HEK293 (cell line): ENCODE measurements around the gene GIPC1.

Experiments
- CTCF ChIA-PET: fragments of 350-600 bp; formaldehyde crosslinking; extraction: SDS; loops from one replicate; lab custom pipeline; 2021; ENCODE audit warnings: antibody characterized with exemption; lab: Yijun Ruan, JAX
- POLR2A ChIA-PET: fragments of 300-600 bp; formaldehyde crosslinking; extraction: SDS; loops from one replicate; lab custom pipeline; 2020; ENCODE audit warnings: antibody characterized with exemption, inconsistent platforms; lab: Yijun Ruan, JAX
- H3K27ac ChIP-seq: fragments of 200-500 bp; sonication (Bioruptor generic); 2 replicates; pipeline ENCODE4 v1.5.1; 2014; ENCODE audit warnings: low read depth, low read length, control low read depth, inconsistent platforms; ENCODE audit errors: extremely low read depth
- H3K36me3 ChIP-seq, 2 experiments: fragments of 200-500 bp in 1 of 2; sonication (Bioruptor generic) in 1 of 2; 1 replicate in 1 of 2; 2 replicates in 1 of 2; pipeline ENCODE4 v1.5.1; 2014 to 2017; ENCODE audit warnings: inconsistent platforms in 2 of 2, low read length in 2 of 2; ENCODE audit not compliant: control insufficient read depth in 2 of 2, insufficient read depth in 1 of 2
- H3K4me1 ChIP-seq: fragments of 200-500 bp; sonication (Bioruptor generic); 2 replicates; pipeline ENCODE4 v1.5.1; 2014; ENCODE audit warnings: mild to moderate bottlenecking, low read length, inconsistent platforms; ENCODE audit not compliant: control insufficient read depth, insufficient read depth
- H3K4me3 ChIP-seq: 2 replicates; pipeline ENCODE4 v1.5.1; 2011; ENCODE audit warnings: low read depth, mild to moderate bottlenecking, control low read depth, low read length, moderate library complexity
- H3K9me3 ChIP-seq: fragments of 200-500 bp; sonication (Bioruptor generic); 2 replicates; pipeline ENCODE4 v1.5.1; 2014; ENCODE audit warnings: low read depth, low read length, inconsistent platforms; ENCODE audit not compliant: control insufficient read depth, insufficient read depth
- GLIS1 ChIP-seq: fragments of 450-650 bp; formaldehyde crosslinking; IDR thresholded peaks from 2 replicates; pipeline ENCODE4 v1.5.1; 2016; ENCODE audit warnings: missing biosample characterization, missing genetic modification characterization
- KLF8 ChIP-seq: fragments of 450-650 bp; formaldehyde crosslinking; IDR thresholded peaks from 2 replicates; pipeline ENCODE4 v1.5.1; 2016; ENCODE audit warnings: missing biosample characterization, missing genetic modification characterization
- OVOL3 ChIP-seq: fragments of 450-650 bp; formaldehyde crosslinking; IDR thresholded peaks from 2 replicates; pipeline ENCODE4 v1.5.1; 2016; ENCODE audit warnings: missing biosample characterization, missing genetic modification characterization
- REPIN1 ChIP-seq: fragments of 450-650 bp; formaldehyde crosslinking; IDR thresholded peaks from 2 replicates; pipeline ENCODE4 v1.5.1; 2017; ENCODE audit warnings: missing biosample characterization, missing genetic modification characterization, low read depth
- SP3 ChIP-seq: fragments of 450-650 bp; formaldehyde crosslinking; IDR thresholded peaks from 2 replicates; pipeline ENCODE4 v1.5.1; 2016; ENCODE audit warnings: missing biosample characterization, missing genetic modification characterization
- SP7 ChIP-seq: fragments of 450-650 bp; formaldehyde crosslinking; IDR thresholded peaks from 2 replicates; pipeline ENCODE4 v1.5.1; 2016; ENCODE audit warnings: missing biosample characterization, missing genetic modification characterization
- ZBTB17 ChIP-seq: fragments of 450-650 bp; formaldehyde crosslinking; IDR thresholded peaks from 2 replicates; pipeline ENCODE4 v1.5.1; 2016; ENCODE audit warnings: missing biosample characterization, missing genetic modification characterization
- ZBTB44 ChIP-seq: fragments of 450-650 bp; IDR thresholded peaks from 2 replicates; pipeline ENCODE4 v1.5.1; 2018; ENCODE audit warnings: missing biosample characterization, mild to moderate bottlenecking, missing genetic modification characterization
- ZBTB48 ChIP-seq: fragments of 450-650 bp; formaldehyde crosslinking; IDR thresholded peaks from 2 replicates; pipeline ENCODE4 v1.5.1; 2016; ENCODE audit warnings: missing biosample characterization, missing genetic modification characterization
- ZBTB7A ChIP-seq: fragments of 450-650 bp; formaldehyde crosslinking; IDR thresholded peaks from 2 replicates; pipeline ENCODE4 v1.5.1; 2016; ENCODE audit warnings: low read depth, missing biosample characterization, missing genetic modification characterization
- ZBTB8A ChIP-seq: fragments of 450-650 bp; formaldehyde crosslinking; IDR thresholded peaks from 2 replicates; pipeline ENCODE4 v1.5.1; 2016; ENCODE audit warnings: missing biosample characterization, missing genetic modification characterization
- ZFP3 ChIP-seq: fragments of 450-650 bp; formaldehyde crosslinking; IDR thresholded peaks from 2 replicates; pipeline ENCODE4 v1.5.1; 2016; ENCODE audit warnings: low read depth, missing biosample characterization, missing genetic modification characterization
- ZNF114 ChIP-seq: fragments of 450-650 bp; formaldehyde crosslinking; IDR thresholded peaks from 2 replicates; pipeline ENCODE4 v1.5.0; 2017; ENCODE audit warnings: missing biosample characterization, missing genetic modification characterization
- ZNF19 ChIP-seq: fragments of 450-650 bp; formaldehyde crosslinking; IDR thresholded peaks from 2 replicates; pipeline ENCODE4; 2016; ENCODE audit warnings: missing biosample characterization, missing genetic modification characterization, low read depth
- ZNF274 ChIP-seq, 2 experiments: fragments of 200-500 bp in 1 of 2; fragments of 450-650 bp in 1 of 2; sonication (Bioruptor generic) in 1 of 2; formaldehyde crosslinking in 1 of 2; IDR thresholded peaks; 2 replicates each; pipeline versions ENCODE4 v1.5.1 to v1.6.1; 2014 to 2016; ENCODE audit warnings: borderline replicate concordance in 1 of 2, inconsistent platforms in 1 of 2, low read length in 1 of 2, missing biosample characterization in 1 of 2, missing genetic modification characterization in 1 of 2
- ZNF335 ChIP-seq: fragments of 450-650 bp; formaldehyde crosslinking; conservative IDR thresholded peaks from 2 replicates; pipeline ENCODE4 v1.5.1; 2016; ENCODE audit warnings: missing biosample characterization, missing genetic modification characterization
- ZNF366 ChIP-seq: fragments of 450-650 bp; formaldehyde crosslinking; conservative IDR thresholded peaks from 2 replicates; pipeline ENCODE4 v1.5.1; 2016; ENCODE audit warnings: missing biosample characterization, missing genetic modification characterization
- ZNF404 ChIP-seq: fragments of 450-650 bp; formaldehyde crosslinking; IDR thresholded peaks from 2 replicates; pipeline ENCODE4 v1.5.1; 2017; ENCODE audit warnings: missing biosample characterization, missing genetic modification characterization
- ZNF426 ChIP-seq: fragments of 450-650 bp; formaldehyde crosslinking; IDR thresholded peaks from 2 replicates; pipeline ENCODE4 v1.5.1; 2017; ENCODE audit warnings: missing biosample characterization, missing genetic modification characterization, mild to moderate bottlenecking, inconsistent platforms, moderate library complexity
- ZNF530 ChIP-seq: fragments of 450-650 bp; formaldehyde crosslinking; IDR thresholded peaks from 2 replicates; pipeline ENCODE4 v1.5.1; 2016; ENCODE audit warnings: low read depth, missing biosample characterization, missing genetic modification characterization
- ZNF621 ChIP-seq: fragments of 450-650 bp; formaldehyde crosslinking; IDR thresholded peaks from 2 replicates; pipeline ENCODE4 v1.5.1; 2017; ENCODE audit warnings: missing biosample characterization, missing genetic modification characterization
- ZNF664 ChIP-seq: fragments of 450-650 bp; formaldehyde crosslinking; IDR thresholded peaks from 2 replicates; pipeline ENCODE4 v1.5.1; 2016; ENCODE audit warnings: missing biosample characterization, missing genetic modification characterization
- ZSCAN4 ChIP-seq: fragments of 450-650 bp; formaldehyde crosslinking; IDR thresholded peaks from 2 replicates; pipeline ENCODE4 v1.5.1; 2017; ENCODE audit warnings: missing biosample characterization, missing genetic modification characterization
- TF ChIP-seq, protein P1 (sequence below): fragments of 450-650 bp; formaldehyde crosslinking; IDR thresholded peaks from 2 replicates; pipeline ENCODE4 v1.5.1; 2016; ENCODE audit warnings: missing biosample characterization, missing genetic modification characterization
- TF ChIP-seq, protein P2 (sequence below): fragments of 450-650 bp; formaldehyde crosslinking; IDR thresholded peaks from 2 replicates; pipeline ENCODE4; 2016; ENCODE audit warnings: missing biosample characterization, missing genetic modification characterization

GIPC1 gene

DNA sequence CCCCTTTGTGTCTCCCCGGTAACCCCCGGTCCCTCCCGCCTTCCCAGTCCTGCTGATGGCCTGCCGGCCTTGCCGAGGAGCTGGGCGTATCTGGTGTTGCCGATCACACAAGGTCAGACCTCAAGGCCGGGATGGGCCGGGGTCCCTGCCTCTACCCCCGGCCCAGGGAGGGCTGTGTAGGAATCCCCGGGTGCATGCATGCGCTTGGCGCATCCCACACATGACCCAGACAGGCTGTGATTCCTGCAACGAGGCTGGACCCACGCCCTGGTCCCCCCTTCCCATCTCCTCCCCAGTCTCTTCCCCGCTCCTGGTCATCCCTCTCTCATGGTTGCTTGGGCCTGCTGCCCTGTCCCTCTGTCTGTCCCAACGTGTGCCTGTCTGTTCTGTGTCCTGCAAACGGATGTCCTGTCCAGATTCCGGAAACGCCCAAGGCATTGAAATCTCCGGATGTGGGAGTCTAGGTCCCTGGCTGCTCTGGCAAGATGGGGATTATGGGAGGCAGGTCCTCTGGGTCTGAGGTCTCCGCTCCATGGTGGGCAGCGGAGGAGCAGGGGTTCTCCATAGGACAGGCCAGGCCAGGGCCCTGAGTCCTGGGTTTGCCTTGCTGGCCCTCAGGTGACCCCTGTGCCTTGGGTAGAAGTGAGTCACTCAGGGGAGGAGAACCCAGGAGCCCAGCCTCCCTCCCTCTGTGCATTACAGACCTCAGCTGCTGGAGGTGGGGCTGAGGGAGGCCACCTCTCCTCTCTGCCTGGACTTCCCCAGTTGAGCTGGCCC, 61.2 kb downstream of the GIPC1 start:
- POLR2A ChIA-PET, result interaction anchor here (0.6 kb wide), 1 partner anchor 571 kb away, joined by 3 read pairs; no protein-coding TSS in a partner anchor
- H3K36me3 ChIP-seq, result peaks cover 0 to 11% of the 10 kb centered on the region in 2 experiments; a peak in 2 of 3 replicates
- CTCF ChIA-PET, result interaction anchor here (1.4 kb wide), 1 partner anchor 28 kb away, joined by 3 read pairs; no protein-coding TSS in a partner anchor
- peak overlapping the region; percentile 2; the same call in 1 of the 2 replicates for H3K4me3 ChIP-seq
- no peaks in the 10 kb centered on the region for H3K9me3 ChIP-seq
- TF ChIP-seq ZBTB8A (tag by site-specific recombination) (no peak), ZNF19 (tag by site-specific recombination) (no peak), KLF8 (tag by site-specific recombination) (no peak), ZBTB17 (tag by site-specific recombination) (no peak), ZBTB44 (tag by site-specific recombination) (peak; percentile 80), OVOL3 (no peak), ZNF114 (tag by site-specific recombination) (no peak), ZFP3 (no peak), ZNF404 (no peak), SP3 (tag by site-specific recombination) (0 out of 2 replicates have a peak, but pooled peaks have one; percentile 37), GLIS1 (tag by site-specific recombination) (peak; percentile 57), ZNF621 (tag by site-specific recombination) (no peak), ZNF366 (0 out of 2 replicates have a peak, but pooled peaks have one; percentile 17)
- TF ChIP-seq, protein P1, sequence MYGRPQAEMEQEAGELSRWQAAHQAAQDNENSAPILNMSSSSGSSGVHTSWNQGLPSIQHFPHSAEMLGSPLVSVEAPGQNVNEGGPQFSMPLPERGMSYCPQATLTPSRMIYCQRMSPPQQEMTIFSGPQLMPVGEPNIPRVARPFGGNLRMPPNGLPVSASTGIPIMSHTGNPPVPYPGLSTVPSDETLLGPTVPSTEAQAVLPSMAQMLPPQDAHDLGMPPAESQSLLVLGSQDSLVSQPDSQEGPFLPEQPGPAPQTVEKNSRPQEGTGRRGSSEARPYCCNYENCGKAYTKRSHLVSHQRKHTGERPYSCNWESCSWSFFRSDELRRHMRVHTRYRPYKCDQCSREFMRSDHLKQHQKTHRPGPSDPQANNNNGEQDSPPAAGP (tag by site-specific recombination), result no peak; the same call in 1 of the 2 replicates
- TF ChIP-seq, all 188 proteins: peak for 4
- Histone ChIP-seq H3K27ac (no peak overlapping the region), H3K4me1 (0 out of 2 replicates have a peak, but pooled peaks cover 3% of the 10 kb centered on the region)

DNA sequence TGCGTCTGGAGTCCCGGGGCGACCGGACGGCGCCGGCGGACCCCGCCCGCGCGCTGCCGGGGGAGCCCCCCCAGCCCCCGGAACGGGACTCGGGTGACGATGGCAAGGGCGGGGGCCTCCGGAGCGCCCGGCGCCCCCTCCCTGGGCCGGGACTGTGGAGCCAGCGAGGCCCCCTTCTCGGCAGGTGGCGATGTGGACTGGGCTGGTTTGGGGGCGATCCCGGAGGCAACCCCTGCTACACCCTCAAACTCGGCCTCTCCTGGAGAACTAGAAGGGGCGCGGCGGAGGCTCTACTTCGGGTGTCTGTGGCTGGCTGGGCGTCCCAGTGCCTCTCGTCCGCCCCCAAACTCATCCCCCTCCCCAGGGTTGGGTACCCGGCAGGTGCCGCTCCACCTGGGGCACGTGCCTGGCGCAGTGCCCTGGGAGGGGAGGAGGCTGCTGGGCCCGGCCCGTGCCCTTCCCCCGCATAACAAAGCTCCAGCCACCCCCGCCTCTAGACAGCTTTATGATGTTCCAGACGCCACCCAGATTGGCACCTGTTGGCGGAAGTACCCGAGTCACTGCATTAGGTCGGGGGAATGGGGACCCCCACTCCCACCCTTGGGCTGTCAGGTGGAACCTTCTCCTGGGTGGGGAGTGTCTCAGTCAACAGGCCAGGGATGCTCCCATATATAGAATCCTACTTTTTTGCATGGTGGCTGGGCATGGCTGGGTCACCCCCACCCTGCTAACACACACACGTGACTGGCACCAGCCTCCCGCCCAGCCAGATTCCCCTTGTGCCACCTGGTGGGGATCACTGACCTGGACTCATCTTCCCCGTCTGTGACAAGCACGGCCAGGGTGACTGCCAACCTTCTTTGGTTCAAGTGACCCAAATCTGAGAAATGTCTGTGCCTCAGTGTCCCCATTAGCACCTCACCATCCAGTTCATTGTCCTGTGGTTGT, 62.1 kb downstream of the GIPC1 start:
- 0 out of 2 replicates have a peak, but pooled peaks cover 3% of the 10 kb centered on the region for H3K4me1 ChIP-seq
- H3K9me3 ChIP-seq, result no peaks in the 10 kb centered on the region
- peaks cover 0 to 11% of the 10 kb centered on the region in 2 experiments; a peak in 2 of 3 replicates for H3K36me3 ChIP-seq
- ChIA-PET POLR2A (no interaction called here), CTCF (interaction anchor here (0.7 to 0.9 kb wide), 2 partner anchors 19 to 26 kb away, joined by 3 read pairs; no protein-coding TSS in a partner anchor)
- peak overlapping the region; percentile 80; the same call in 1 of the 2 replicates for H3K27ac ChIP-seq
- peak overlapping the region; percentile 63 for H3K4me3 ChIP-seq
- TF ChIP-seq ZNF664 (no peak), ZBTB8A (tag by site-specific recombination) (peak; percentile 59), ZNF366 (no peak), ZNF335 (tag by site-specific recombination) (peak; percentile 72), ZNF426 (no peak), ZBTB7A (tag by site-specific recombination) (0 out of 2 replicates have a peak, but pooled peaks have one; percentile 15), SP7 (tag by site-specific recombination) (peak; percentile 32; the same call in 1 of the 2 replicates), ZNF274 (IDR thresholded peaks at IDR 0.05; ENCODE audit: low read length) (no peak), ZNF274 (tag by site-specific recombination; IDR thresholded peaks at IDR 0.05; ENCODE audit: borderline replicate concordance) (no peak), REPIN1 (tag by site-specific recombination) (no peak), ZBTB48 (tag by site-specific recombination) (no peak), ZNF530 (no peak), ZSCAN4 (no peak)
- TF ChIP-seq, protein P1 (tag by site-specific recombination), result peak; percentile 86
- TF ChIP-seq, protein P2, sequence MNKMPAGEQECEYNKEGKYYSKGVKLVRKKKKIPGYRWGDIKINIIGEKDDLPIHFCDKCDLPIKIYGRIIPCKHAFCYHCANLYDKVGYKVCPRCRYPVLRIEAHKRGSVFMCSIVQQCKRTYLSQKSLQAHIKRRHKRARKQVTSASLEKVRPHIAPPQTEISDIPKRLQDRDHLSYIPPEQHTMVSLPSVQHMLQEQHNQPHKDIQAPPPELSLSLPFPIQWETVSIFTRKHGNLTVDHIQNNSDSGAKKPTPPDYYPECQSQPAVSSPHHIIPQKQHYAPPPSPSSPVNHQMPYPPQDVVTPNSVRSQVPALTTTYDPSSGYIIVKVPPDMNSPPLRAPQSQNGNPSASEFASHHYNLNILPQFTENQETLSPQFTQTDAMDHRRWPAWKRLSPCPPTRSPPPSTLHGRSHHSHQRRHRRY (tag by site-specific recombination), result no peak
